Astrocyte (in vitro differentiated cells and primary cell): Measurements from ENCODE around the gene VEPH1. TPM values are rescaled to one million over a fixed set of nuclear protein-coding genes. Genes with fewer than 3 reads are reported as not detected.

Experiments
- DNase-seq: peaks from one replicate; pipeline ENCODE4 v3.0.0-alpha.2; 2010; ENCODE audit warnings: low read depth
- FAIRE-seq: peaks from 2 replicates; lab custom pipeline; 2011; peaks lifted over from hg19 to GRCh38; lab: Jason Lieb, UNC
- H2AFZ ChIP-seq: 2 replicates; pipeline ENCODE4 v1.6.0; 2012; ENCODE audit warnings: low read depth, low read length, inconsistent platforms
- H3K27ac ChIP-seq: 2 replicates; pipeline ENCODE4 v1.5.1; 2011; ENCODE audit warnings: low read depth, low read length, inconsistent platforms
- H3K27me3 ChIP-seq: 2 replicates; pipeline ENCODE4 v1.6.0; 2011; ENCODE audit warnings: low read length, inconsistent platforms; ENCODE audit not compliant: insufficient read depth
- H3K36me3 ChIP-seq: 2 replicates; pipeline ENCODE4 v1.5.1; 2011; ENCODE audit warnings: low read length, inconsistent platforms; ENCODE audit not compliant: insufficient read depth
- H3K4me1 ChIP-seq: 2 replicates; pipeline ENCODE4 v1.5.1; 2011; ENCODE audit warnings: low read length, inconsistent platforms; ENCODE audit not compliant: insufficient read depth
- H3K4me2 ChIP-seq: 2 replicates; pipeline ENCODE4 v1.6.0; 2012; ENCODE audit warnings: low read length, inconsistent platforms
- H3K4me3 ChIP-seq: 2 replicates; pipeline ENCODE4 v1.5.1; 2011; ENCODE audit warnings: low read depth, mild to moderate bottlenecking, low read length, inconsistent platforms; ENCODE audit not compliant: insufficient read depth
- H3K79me2 ChIP-seq: 2 replicates; pipeline ENCODE4 v1.6.0; 2012; ENCODE audit warnings: mild to moderate bottlenecking, low read length, inconsistent platforms; ENCODE audit not compliant: insufficient read depth
- H3K9ac ChIP-seq: 2 replicates; pipeline ENCODE4 v1.6.0; 2012; ENCODE audit warnings: mild to moderate bottlenecking, low read length, inconsistent platforms
- H3K9me3 ChIP-seq: 2 replicates; pipeline ENCODE4 v1.5.1; 2012; ENCODE audit warnings: low read depth, mild to moderate bottlenecking, low read length, inconsistent platforms; ENCODE audit not compliant: insufficient read depth
- H4K20me1 ChIP-seq: 2 replicates; pipeline ENCODE4 v1.6.0; 2012; ENCODE audit warnings: low read length, inconsistent platforms; ENCODE audit not compliant: insufficient read depth
- H3K27ac Mint-ChIP-seq: one replicate; pipeline ENCODE4 v1.8.0; 2021; ENCODE audit warnings: mild to moderate bottlenecking, mixed read lengths; ENCODE audit not compliant: unreplicated experiment
- H3K27me3 Mint-ChIP-seq: one replicate; pipeline ENCODE4 v1.8.0; 2021; ENCODE audit warnings: low read depth, mixed read lengths; ENCODE audit not compliant: unreplicated experiment
- H3K36me3 Mint-ChIP-seq: one replicate; pipeline ENCODE4 v1.8.0; 2021; ENCODE audit warnings: low read depth, mixed read lengths; ENCODE audit not compliant: unreplicated experiment
- H3K4me1 Mint-ChIP-seq: one replicate; pipeline ENCODE4 v1.8.0; 2021; ENCODE audit warnings: low read depth, mixed read lengths; ENCODE audit not compliant: unreplicated experiment
- H3K4me3 Mint-ChIP-seq: one replicate; pipeline ENCODE4 v1.8.0; 2021; ENCODE audit warnings: mild to moderate bottlenecking, moderate library complexity, mixed read lengths; ENCODE audit not compliant: unreplicated experiment
- H3K9me3 Mint-ChIP-seq: one replicate; pipeline ENCODE4 v1.8.0; 2021; ENCODE audit warnings: mild to moderate bottlenecking, mixed read lengths; ENCODE audit not compliant: unreplicated experiment
- EZH2 ChIP-seq: IDR thresholded peaks from 2 replicates; pipeline ENCODE4 v1.6.1; 2012; ENCODE audit warnings: mild to moderate bottlenecking, low read length, inconsistent platforms; ENCODE audit not compliant: insufficient read depth
- total RNA-seq: library from RNA; stranded (reverse); gene quantifications from 2 replicates; pipeline ENCODE4 v1.2.1, GENCODE V29; 2021
- TF ChIP-seq, protein P1 (sequence below): IDR thresholded peaks from 2 replicates; pipeline ENCODE4 v1.5.1; 2011; ENCODE audit warnings: low read depth, mild to moderate bottlenecking, inconsistent platforms, low read length, moderate library complexity; ENCODE audit not compliant: insufficient read depth

VEPH1 gene
- total RNA-seq, 1 donor from 2014 or later, result 9.4 TPM

- Histone ChIP-seq H3K9me3 (no peaks in the 10 kb centered on the region), H3K4me1 (peaks cover 49% of the 10 kb centered on the region), H3K4me3 (peak overlapping the region; percentile 67), H3K9ac (peak overlapping the region; percentile 81), H3K27me3 (no peaks in the 10 kb centered on the region), H3K36me3 (no peaks in the 10 kb centered on the region), H3K4me2 (peak overlapping the region; percentile 86), H2AFZ (peak overlapping the region; percentile 60), H3K27ac (peak overlapping the region; percentile 89), H4K20me1 (no peaks in the 10 kb centered on the region), H3K79me2 (peaks cover 37% of the 10 kb centered on the region)
- no peaks in the 10 kb centered on the region for H3K27me3 Mint-ChIP-seq
- no peak overlapping the region for H3K27ac Mint-ChIP-seq
- no peak for TF ChIP-seq EZH2
- TF ChIP-seq, protein P1, sequence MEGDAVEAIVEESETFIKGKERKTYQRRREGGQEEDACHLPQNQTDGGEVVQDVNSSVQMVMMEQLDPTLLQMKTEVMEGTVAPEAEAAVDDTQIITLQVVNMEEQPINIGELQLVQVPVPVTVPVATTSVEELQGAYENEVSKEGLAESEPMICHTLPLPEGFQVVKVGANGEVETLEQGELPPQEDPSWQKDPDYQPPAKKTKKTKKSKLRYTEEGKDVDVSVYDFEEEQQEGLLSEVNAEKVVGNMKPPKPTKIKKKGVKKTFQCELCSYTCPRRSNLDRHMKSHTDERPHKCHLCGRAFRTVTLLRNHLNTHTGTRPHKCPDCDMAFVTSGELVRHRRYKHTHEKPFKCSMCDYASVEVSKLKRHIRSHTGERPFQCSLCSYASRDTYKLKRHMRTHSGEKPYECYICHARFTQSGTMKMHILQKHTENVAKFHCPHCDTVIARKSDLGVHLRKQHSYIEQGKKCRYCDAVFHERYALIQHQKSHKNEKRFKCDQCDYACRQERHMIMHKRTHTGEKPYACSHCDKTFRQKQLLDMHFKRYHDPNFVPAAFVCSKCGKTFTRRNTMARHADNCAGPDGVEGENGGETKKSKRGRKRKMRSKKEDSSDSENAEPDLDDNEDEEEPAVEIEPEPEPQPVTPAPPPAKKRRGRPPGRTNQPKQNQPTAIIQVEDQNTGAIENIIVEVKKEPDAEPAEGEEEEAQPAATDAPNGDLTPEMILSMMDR, result peak; percentile 80
- no peaks in the 10 kb centered on the region for H3K9me3 Mint-ChIP-seq
- no peaks in the 10 kb centered on the region for H3K36me3 Mint-ChIP-seq
- FAIRE-seq (peak; percentile 88), DNase-seq (peak; percentile 81)
- H3K4me1 Mint-ChIP-seq, result peaks cover 14% of the 10 kb centered on the region
- H3K4me3 Mint-ChIP-seq, result no peak overlapping the region
Measured at GRCh38 chr3:157532529-157533297, 29.5 kb upstream of the VEPH1 start.

GRCh38 chr3:157531771-157532170 is 28.6 kb upstream of the VEPH1 start:
- Mint-ChIP-seq H3K4me3 (no peak overlapping the region), H3K4me1 (peaks cover 18% of the 10 kb centered on the region), H3K36me3 (no peaks in the 10 kb centered on the region), H3K9me3 (no peaks in the 10 kb centered on the region), H3K27ac (no peak overlapping the region), H3K27me3 (no peaks in the 10 kb centered on the region)
- Histone ChIP-seq H3K9me3 (no peaks in the 10 kb centered on the region), H2AFZ (peak overlapping the region; percentile 50), H3K9ac (peak overlapping the region; percentile 81), H3K27ac (peak overlapping the region; percentile 89), H3K4me1 (peaks cover 59% of the 10 kb centered on the region), H4K20me1 (no peaks in the 10 kb centered on the region), H3K36me3 (no peaks in the 10 kb centered on the region), H3K4me2 (peak overlapping the region; percentile 86), H3K4me3 (peak overlapping the region; percentile 67), H3K79me2 (peaks cover 46% of the 10 kb centered on the region), H3K27me3 (no peaks in the 10 kb centered on the region)
- no peak for TF ChIP-seq EZH2
- TF ChIP-seq, protein P1, result no peak
- no peak for FAIRE-seq
- peak; percentile 32 for DNase-seq

DNA sequence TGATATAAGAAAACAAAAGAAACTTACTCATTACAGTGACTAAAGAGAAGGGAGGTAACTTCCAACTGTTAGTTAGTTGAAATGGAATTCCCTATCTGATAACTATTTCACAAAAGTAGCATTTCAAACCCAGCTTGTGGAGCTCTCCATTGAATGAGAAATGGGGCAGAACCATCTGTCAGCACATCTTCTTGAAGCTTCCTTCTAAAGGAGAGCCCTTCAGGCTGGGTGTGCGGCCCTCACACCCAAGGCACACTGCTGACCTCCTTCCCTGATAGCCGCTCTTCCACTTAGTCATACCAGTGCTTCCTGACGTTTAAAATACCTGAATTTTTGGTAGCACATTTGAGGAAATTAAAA is 28.1 kb upstream of the VEPH1 start:
- Mint-ChIP-seq H3K4me3 (no peak overlapping the region), H3K36me3 (no peaks in the 10 kb centered on the region), H3K27me3 (no peaks in the 10 kb centered on the region), H3K4me1 (peaks cover 18% of the 10 kb centered on the region), H3K9me3 (no peaks in the 10 kb centered on the region), H3K27ac (no peak overlapping the region)
- peak overlapping the region; percentile 67 for H3K4me3 ChIP-seq
- H3K79me2 ChIP-seq, result peaks cover 51% of the 10 kb centered on the region
- no peaks in the 10 kb centered on the region for H3K27me3 ChIP-seq
- H3K9ac ChIP-seq, result peak overlapping the region; percentile 81
- peak; percentile 74 for DNase-seq
- no peaks in the 10 kb centered on the region for H3K9me3 ChIP-seq
- H3K27ac ChIP-seq, result peak overlapping the region; percentile 89
- no peaks in the 10 kb centered on the region for H3K36me3 ChIP-seq
- no peak for TF ChIP-seq EZH2
- TF ChIP-seq, protein P1, result no peak
- peaks cover 59% of the 10 kb centered on the region for H3K4me1 ChIP-seq
- H4K20me1 ChIP-seq, result no peaks in the 10 kb centered on the region
- H2AFZ ChIP-seq, result peak overlapping the region; percentile 24
- no peak for FAIRE-seq
- peak overlapping the region; percentile 86 for H3K4me2 ChIP-seq
